ENCODE results near the gene SPATA9. TPM values are rescaled to one million over a fixed set of nuclear protein-coding genes. Genes with fewer than 3 reads are reported as not detected.
A peak's percentile ranks its signal among the peaks of the same experiment; 100 is the strongest.
"Not testable (repeated sequence)": the region's sequence is repeated elsewhere in the genome, so short reads cannot be mapped to it uniquely, and the experiment has no call there.

The SPATA9 gene
- total RNA-seq, 1 donor from 2014 or later = not detected

- no peak for TF ChIP-seq CTCF (conservative IDR thresholded peaks at IDR 0.05; ENCODE audit: low read depth, low read length)
- H3K4me3 ChIP-seq (ENCODE audit: low read depth, low read length) = no peak overlapping the region
- DNase-seq (ENCODE audit: low read depth) = no peak
These were observed 26.1 kb upstream of the SPATA9 start for GRCh38 chr5:95708876-95709275.

- not testable (repeated sequence) for DNase-seq (ENCODE audit: low read depth); H3K4me3 ChIP-seq (ENCODE audit: low read depth, low read length)
These were observed 24.9 kb upstream of the SPATA9 start for GRCh38 chr5:95707534-95708188.

- no peak for TF ChIP-seq CTCF (conservative IDR thresholded peaks at IDR 0.05; ENCODE audit: low read depth, low read length)
- DNase-seq (ENCODE audit: low read depth) = no peak
- no peak overlapping the region for H3K4me3 ChIP-seq (ENCODE audit: low read depth, low read length)
These were observed 24.3 kb upstream of the SPATA9 start for GRCh38 chr5:95707055-95707454.

- not testable (repeated sequence) for DNase-seq (ENCODE audit: low read depth); H3K4me3 ChIP-seq (ENCODE audit: low read depth, low read length)
These were observed 23.4 kb upstream of the SPATA9 start for GRCh38 chr5:95706196-95706595.

- no peak for DNase-seq (ENCODE audit: low read depth)
- no peak for TF ChIP-seq CTCF (conservative IDR thresholded peaks at IDR 0.05; ENCODE audit: low read depth, low read length)
- H3K4me3 ChIP-seq (ENCODE audit: low read depth, low read length) = no peak overlapping the region
These were observed 21.4 kb upstream of the SPATA9 start for GRCh38 chr5:95704150-95704549.

- DNase-seq (ENCODE audit: low read depth) = no peak
- no peak overlapping the region for H3K4me3 ChIP-seq (ENCODE audit: low read depth, low read length)
- no peak for TF ChIP-seq CTCF (conservative IDR thresholded peaks at IDR 0.05; ENCODE audit: low read depth, low read length)
These were observed 18.3 kb upstream of the SPATA9 start for GRCh38 chr5:95701074-95701473.

- no peak for TF ChIP-seq CTCF (conservative IDR thresholded peaks at IDR 0.05; ENCODE audit: low read depth, low read length)
These were observed 16.5 kb upstream of the SPATA9 start for GRCh38 chr5:95699337-95699736.

GRCh38 chr5:95697781-95698681 is 15.2 kb upstream of the SPATA9 start:
- DNase-seq (ENCODE audit: low read depth) = peak; percentile 80
- no peak overlapping the region for H3K4me3 ChIP-seq (ENCODE audit: low read depth, low read length)
- TF ChIP-seq CTCF (conservative IDR thresholded peaks at IDR 0.05; ENCODE audit: low read depth, low read length) = no peak

More at GRCh38 chr5:95699337-95699736, 16.5 kb upstream of the SPATA9 start:
- H3K4me3 ChIP-seq (ENCODE audit: low read depth, low read length) = no peak overlapping the region
- DNase-seq (ENCODE audit: low read depth) = no peak
